T-helper 1 cell treated with Interleukin-12 subunit alpha and Interleukin-12 subunit beta and Interleukin-4 antibody, amounts not matched to agents 30 μg/mL and 1 μg/mL, for 36 hours (primary cell): ENCODE results near the gene EVC2.

Experiments
- H3K27ac Mint-ChIP-seq: one replicate; pipeline ENCODE4 v1.8.0; 2021; ENCODE audit warnings: mild to moderate bottlenecking, mixed read lengths
- H3K27me3 Mint-ChIP-seq: one replicate; pipeline ENCODE4 v1.8.0; 2021; ENCODE audit warnings: low read depth, mixed read lengths
- H3K36me3 Mint-ChIP-seq: one replicate; pipeline ENCODE4 v1.8.0; 2021; ENCODE audit warnings: low read depth, mixed read lengths
- H3K4me1 Mint-ChIP-seq: one replicate; pipeline ENCODE4 v1.8.0; 2021; ENCODE audit warnings: low read depth, mixed read lengths
- H3K4me3 Mint-ChIP-seq: one replicate; pipeline ENCODE4 v1.8.0; 2021; ENCODE audit warnings: mild to moderate bottlenecking, moderate library complexity, mixed read lengths
- H3K9me3 Mint-ChIP-seq: one replicate; pipeline ENCODE4 v1.8.0; 2021; ENCODE audit warnings: mixed read lengths

The EVC2 gene

GRCh38 chr4:5750946-5751665 lies 42.7 kb upstream of the EVC2 start:
- Mint-ChIP-seq H3K36me3 (no peaks in the 10 kb centered on the region), H3K9me3 (peaks cover 4% of the 10 kb centered on the region)

GRCh38 chr4:5750052-5750945 lies 41.9 kb upstream of the EVC2 start:
- Mint-ChIP-seq H3K36me3 (no peaks in the 10 kb centered on the region), H3K27ac (no peak overlapping the region), H3K4me1 (no peaks in the 10 kb centered on the region), H3K4me3 (no peak overlapping the region), H3K27me3 (no peaks in the 10 kb centered on the region), H3K9me3 (peaks cover 4% of the 10 kb centered on the region)

More at GRCh38 chr4:5750946-5751665, 42.7 kb upstream of the EVC2 start:
- Mint-ChIP-seq H3K27ac (no peak overlapping the region), H3K4me1 (no peaks in the 10 kb centered on the region), H3K27me3 (no peaks in the 10 kb centered on the region), H3K4me3 (no peak overlapping the region)

GRCh38 chr4:5749568-5749967 lies 41.2 kb upstream of the EVC2 start:
- Mint-ChIP-seq H3K27ac (no peak overlapping the region), H3K4me3 (no peak overlapping the region), H3K4me1 (no peaks in the 10 kb centered on the region), H3K27me3 (no peaks in the 10 kb centered on the region), H3K36me3 (no peaks in the 10 kb centered on the region), H3K9me3 (peaks cover 4% of the 10 kb centered on the region)

- Mint-ChIP-seq H3K4me1 (no peaks in the 10 kb centered on the region), H3K36me3 (no peaks in the 10 kb centered on the region), H3K27me3 (no peaks in the 10 kb centered on the region), H3K4me3 (no peak overlapping the region), H3K27ac (no peak overlapping the region), H3K9me3 (peaks cover 4% of the 10 kb centered on the region)
Measured at GRCh38 chr4:5747738-5748375, 39.5 kb upstream of the EVC2 start.

- H3K27ac Mint-ChIP-seq: no peak overlapping the region
- no peak overlapping the region for H3K4me3 Mint-ChIP-seq
- H3K9me3 Mint-ChIP-seq: peaks cover 4% of the 10 kb centered on the region
- no peaks in the 10 kb centered on the region for H3K36me3 Mint-ChIP-seq
- no peaks in the 10 kb centered on the region for H3K27me3 Mint-ChIP-seq
- no peaks in the 10 kb centered on the region for H3K4me1 Mint-ChIP-seq
Measured at GRCh38 chr4:5746829-5747737, 38.7 kb upstream of the EVC2 start.

GRCh38 chr4:5746250-5746649 lies 37.9 kb upstream of the EVC2 start:
- Mint-ChIP-seq H3K27me3 (no peaks in the 10 kb centered on the region), H3K9me3 (peaks cover 4% of the 10 kb centered on the region), H3K27ac (no peak overlapping the region), H3K36me3 (no peaks in the 10 kb centered on the region), H3K4me1 (no peaks in the 10 kb centered on the region), H3K4me3 (no peak overlapping the region)

GRCh38 chr4:5742968-5743367 lies 34.6 kb upstream of the EVC2 start:
- Mint-ChIP-seq H3K36me3 (no peaks in the 10 kb centered on the region), H3K4me1 (no peaks in the 10 kb centered on the region), H3K27ac (no peak overlapping the region), H3K4me3 (no peak overlapping the region), H3K27me3 (no peaks in the 10 kb centered on the region), H3K9me3 (no peaks in the 10 kb centered on the region)

- H3K4me1 Mint-ChIP-seq: no peaks in the 10 kb centered on the region
- H3K9me3 Mint-ChIP-seq: no peaks in the 10 kb centered on the region
- no peak overlapping the region for H3K4me3 Mint-ChIP-seq
- H3K27me3 Mint-ChIP-seq: no peaks in the 10 kb centered on the region
- no peak overlapping the region for H3K27ac Mint-ChIP-seq
- no peaks in the 10 kb centered on the region for H3K36me3 Mint-ChIP-seq
Measured at GRCh38 chr4:5742388-5742787, 34.0 kb upstream of the EVC2 start.

- no peaks in the 10 kb centered on the region for H3K9me3 Mint-ChIP-seq
Measured at GRCh38 chr4:5738061-5738460, 29.7 kb upstream of the EVC2 start.

GRCh38 chr4:5735463-5735862 lies 27.1 kb upstream of the EVC2 start:
- Mint-ChIP-seq H3K4me1 (no peaks in the 10 kb centered on the region), H3K36me3 (no peaks in the 10 kb centered on the region), H3K27me3 (no peaks in the 10 kb centered on the region), H3K27ac (no peak overlapping the region), H3K4me3 (no peak overlapping the region), H3K9me3 (no peaks in the 10 kb centered on the region)

More at GRCh38 chr4:5738061-5738460, 29.7 kb upstream of the EVC2 start:
- H3K27ac Mint-ChIP-seq: no peak overlapping the region
- H3K27me3 Mint-ChIP-seq: no peaks in the 10 kb centered on the region
- H3K4me3 Mint-ChIP-seq: no peak overlapping the region
- H3K4me1 Mint-ChIP-seq: no peaks in the 10 kb centered on the region
- no peaks in the 10 kb centered on the region for H3K36me3 Mint-ChIP-seq

- H3K4me3 Mint-ChIP-seq: no peak overlapping the region
- H3K27me3 Mint-ChIP-seq: no peaks in the 10 kb centered on the region
- no peaks in the 10 kb centered on the region for H3K9me3 Mint-ChIP-seq
Measured at GRCh38 chr4:5734853-5735252, 26.5 kb upstream of the EVC2 start.

GRCh38 chr4:5732158-5732557 lies 23.8 kb upstream of the EVC2 start:
- no peaks in the 10 kb centered on the region for H3K27me3 Mint-ChIP-seq
- no peaks in the 10 kb centered on the region for H3K4me1 Mint-ChIP-seq
- no peaks in the 10 kb centered on the region for H3K36me3 Mint-ChIP-seq
- no peak overlapping the region for H3K4me3 Mint-ChIP-seq
- peaks cover 9% of the 10 kb centered on the region for H3K9me3 Mint-ChIP-seq
- no peak overlapping the region for H3K27ac Mint-ChIP-seq

More at GRCh38 chr4:5734853-5735252, 26.5 kb upstream of the EVC2 start:
- H3K4me1 Mint-ChIP-seq: no peaks in the 10 kb centered on the region
- H3K27ac Mint-ChIP-seq: no peak overlapping the region
- H3K36me3 Mint-ChIP-seq: no peaks in the 10 kb centered on the region

GRCh38 chr4:5730993-5731990 lies 22.9 kb upstream of the EVC2 start:
- H3K4me3 Mint-ChIP-seq: no peak overlapping the region
- H3K27ac Mint-ChIP-seq: no peak overlapping the region
- no peaks in the 10 kb centered on the region for H3K36me3 Mint-ChIP-seq
- H3K4me1 Mint-ChIP-seq: no peaks in the 10 kb centered on the region
- no peaks in the 10 kb centered on the region for H3K27me3 Mint-ChIP-seq
- peaks cover 9% of the 10 kb centered on the region for H3K9me3 Mint-ChIP-seq
